MM.1S (cell line): ENCODE results near the gene GAB1.

Experiments
- DNase-seq: peaks from one replicate; pipeline ENCODE4 v3.0.0-alpha.2; 2015
- H2AFZ ChIP-seq: fragments of 300-600 bp; sonication (generic); 2 replicates; pipeline ENCODE4 v1.6.0; 2016; ENCODE audit warnings: antibody characterized with exemption, low read length
- H3F3A ChIP-seq: fragments of 300-600 bp; sonication (generic); 2 replicates; pipeline ENCODE4 v1.6.1; 2016; ENCODE audit warnings: mild to moderate bottlenecking, antibody characterized with exemption, low read length, moderate library complexity, mixed read lengths; ENCODE audit not compliant: insufficient read depth
- H3K27ac ChIP-seq: fragments of 300-600 bp; sonication (generic); 2 replicates; pipeline ENCODE4 v1.5.1; 2016; ENCODE audit warnings: mild to moderate bottlenecking, low read length
- H3K27me3 ChIP-seq: fragments of 300-600 bp; sonication (generic); replicated peaks from 2 replicates; pipeline ENCODE4 v1.6.0; 2016; ENCODE audit warnings: low read length; ENCODE audit not compliant: insufficient read depth
- H3K36me3 ChIP-seq: fragments of 300-600 bp; sonication (generic); replicated peaks from 2 replicates; pipeline ENCODE4 v1.6.1; 2016; ENCODE audit warnings: mild to moderate bottlenecking, low read length, mixed read lengths; ENCODE audit not compliant: insufficient read depth
- H3K4me1 ChIP-seq: fragments of 300-600 bp; sonication (generic); 2 replicates; pipeline ENCODE4 v1.6.1; 2016; ENCODE audit warnings: low read length, mixed read lengths
- H3K4me2 ChIP-seq: fragments of 300-600 bp; sonication (generic); 2 replicates; pipeline ENCODE4 v1.6.0; 2016; ENCODE audit warnings: low read depth, low read length
- H3K4me3 ChIP-seq: fragments of 300-600 bp; sonication (generic); 2 replicates; pipeline ENCODE4 v1.5.1; 2016; ENCODE audit warnings: low read length, mixed read lengths
- H3K79me2 ChIP-seq: fragments of 300-600 bp; sonication (generic); 2 replicates; pipeline ENCODE4 v1.6.1; 2016; ENCODE audit warnings: mixed run types, low read length, mixed read lengths
- H3K9ac ChIP-seq: fragments of 300-600 bp; sonication (generic); 2 replicates; pipeline ENCODE4 v1.6.1; 2016; ENCODE audit warnings: low read length, mixed read lengths
- H3K9me2 ChIP-seq: fragments of 300-600 bp; sonication (generic); replicated peaks from 2 replicates; pipeline ENCODE4 v1.6.1; 2016; ENCODE audit warnings: mild to moderate bottlenecking, low read length, mixed read lengths; ENCODE audit not compliant: insufficient read depth
- H3K9me3 ChIP-seq: fragments of 300-600 bp; sonication (generic); replicated peaks from 2 replicates; pipeline ENCODE4 v1.6.1; 2016; ENCODE audit warnings: mild to moderate bottlenecking, low read length, mixed read lengths; ENCODE audit not compliant: insufficient read depth
- H4K20me1 ChIP-seq: fragments of 300-600 bp; sonication (generic); 2 replicates; pipeline ENCODE4 v1.6.1; 2016; ENCODE audit warnings: mild to moderate bottlenecking, low read length, moderate library complexity, mixed read lengths; ENCODE audit not compliant: insufficient read depth
- EZH2 ChIP-seq: fragments of 300-600 bp; sonication (generic); optimal IDR thresholded peaks from 2 replicates; pipeline ENCODE3; 2017; ENCODE audit warnings: low read depth, mild to moderate bottlenecking, antibody characterized with exemption, low read length, mixed read lengths
- EZH2phosphoT487 ChIP-seq: fragments of 300-600 bp; sonication (generic); IDR thresholded peaks from 2 replicates; pipeline ENCODE4 v1.6.1; 2018; ENCODE audit warnings: antibody characterized with exemption, low read length
- TF ChIP-seq, protein P1 (sequence below): fragments of 300-600 bp; sonication (generic); IDR thresholded peaks from 2 replicates; pipeline ENCODE4 v1.5.1; 2016; ENCODE audit warnings: antibody characterized with exemption, low read length, mixed read lengths

The GAB1 gene

DNA sequence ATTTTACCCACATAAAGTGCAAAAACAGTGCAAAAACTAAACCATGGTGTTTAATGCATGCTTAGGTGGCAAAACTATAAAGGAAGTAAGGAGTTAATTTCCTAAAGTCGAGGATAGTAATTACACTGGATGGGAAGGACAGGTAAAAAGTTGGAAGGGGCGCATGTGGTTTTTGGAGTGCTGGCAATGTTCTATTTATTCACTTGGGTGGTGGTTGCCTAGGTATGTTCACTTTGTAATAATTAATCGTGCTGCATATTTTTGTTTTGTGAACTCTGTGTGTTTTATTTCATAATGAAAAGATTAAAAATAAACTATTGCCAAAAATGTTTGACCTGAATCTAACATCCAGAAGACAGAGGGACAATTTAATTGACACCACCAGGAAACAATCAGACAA is 144.7 kb downstream of the GAB1 start:
- Histone ChIP-seq H3K9me3 (no peaks in the 10 kb centered on the region), H3K27ac (no peak overlapping the region), H3F3A (no peaks in the 10 kb centered on the region; the same call in 1 of the 2 replicates), H3K4me3 (no peak overlapping the region), H2AFZ (no peak overlapping the region), H3K4me2 (no peak overlapping the region), H4K20me1 (no peaks in the 10 kb centered on the region), H3K27me3 (no peaks in the 10 kb centered on the region), H3K4me1 (no peaks in the 10 kb centered on the region), H3K79me2 (no peaks in the 10 kb centered on the region), H3K36me3 (no peaks in the 10 kb centered on the region), H3K9me2 (no peaks in the 10 kb centered on the region), H3K9ac (no peak overlapping the region)
- no peak for DNase-seq
- TF ChIP-seq EZH2 (no peak), EZH2phosphoT487 (no peak)
- TF ChIP-seq, protein P1, sequence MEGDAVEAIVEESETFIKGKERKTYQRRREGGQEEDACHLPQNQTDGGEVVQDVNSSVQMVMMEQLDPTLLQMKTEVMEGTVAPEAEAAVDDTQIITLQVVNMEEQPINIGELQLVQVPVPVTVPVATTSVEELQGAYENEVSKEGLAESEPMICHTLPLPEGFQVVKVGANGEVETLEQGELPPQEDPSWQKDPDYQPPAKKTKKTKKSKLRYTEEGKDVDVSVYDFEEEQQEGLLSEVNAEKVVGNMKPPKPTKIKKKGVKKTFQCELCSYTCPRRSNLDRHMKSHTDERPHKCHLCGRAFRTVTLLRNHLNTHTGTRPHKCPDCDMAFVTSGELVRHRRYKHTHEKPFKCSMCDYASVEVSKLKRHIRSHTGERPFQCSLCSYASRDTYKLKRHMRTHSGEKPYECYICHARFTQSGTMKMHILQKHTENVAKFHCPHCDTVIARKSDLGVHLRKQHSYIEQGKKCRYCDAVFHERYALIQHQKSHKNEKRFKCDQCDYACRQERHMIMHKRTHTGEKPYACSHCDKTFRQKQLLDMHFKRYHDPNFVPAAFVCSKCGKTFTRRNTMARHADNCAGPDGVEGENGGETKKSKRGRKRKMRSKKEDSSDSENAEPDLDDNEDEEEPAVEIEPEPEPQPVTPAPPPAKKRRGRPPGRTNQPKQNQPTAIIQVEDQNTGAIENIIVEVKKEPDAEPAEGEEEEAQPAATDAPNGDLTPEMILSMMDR = no peak

- Histone ChIP-seq H3K4me1 (no peaks in the 10 kb centered on the region), H3K27ac (no peak overlapping the region), H2AFZ (no peak overlapping the region), H3K4me3 (no peak overlapping the region), H3K27me3 (no peaks in the 10 kb centered on the region), H3K9me3 (no peaks in the 10 kb centered on the region), H3F3A (no peaks in the 10 kb centered on the region; the same call in 1 of the 2 replicates), H3K36me3 (no peaks in the 10 kb centered on the region), H3K4me2 (no peak overlapping the region), H4K20me1 (no peaks in the 10 kb centered on the region), H3K79me2 (no peaks in the 10 kb centered on the region), H3K9me2 (no peaks in the 10 kb centered on the region), H3K9ac (no peak overlapping the region)
- peak; percentile 48 for DNase-seq
- TF ChIP-seq, protein P1 = peak; percentile 46
- TF ChIP-seq EZH2phosphoT487 = no peak
Measured at GRCh38 chr4:143482840-143483239, 146.2 kb downstream of the GAB1 start.

GRCh38 chr4:143486314-143486713 is 149.6 kb downstream of the GAB1 start:
- no peak overlapping the region for H3K4me2 ChIP-seq
- H3K79me2 ChIP-seq = no peaks in the 10 kb centered on the region
- H3K4me1 ChIP-seq = no peaks in the 10 kb centered on the region
- H3K4me3 ChIP-seq = no peak overlapping the region
- H3K9me2 ChIP-seq = no peaks in the 10 kb centered on the region
- no peak overlapping the region for H3K27ac ChIP-seq
- H3K36me3 ChIP-seq = no peaks in the 10 kb centered on the region
- H3K27me3 ChIP-seq = no peaks in the 10 kb centered on the region
- H3K9ac ChIP-seq = no peak overlapping the region
- no peaks in the 10 kb centered on the region for H3K9me3 ChIP-seq
- no peaks in the 10 kb centered on the region; the same call in 1 of the 2 replicates for H3F3A ChIP-seq
- TF ChIP-seq, protein P1 = no peak
- no peak for TF ChIP-seq EZH2phosphoT487
- no peak for TF ChIP-seq EZH2
- no peaks in the 10 kb centered on the region for H4K20me1 ChIP-seq
- no peak overlapping the region for H2AFZ ChIP-seq
- DNase-seq = no peak
